AG04449 (cell line): ENCODE data around the gene USP13.
A peak's percentile ranks its signal among the peaks of the same experiment; 100 is the strongest.

Source experiments
- CTCF ChIA-PET: fragments of 350-600 bp; formaldehyde crosslinking; extraction: SDS; loops from one replicate; lab custom pipeline; 2021; ENCODE audit warnings: antibody characterized with exemption; lab: Yijun Ruan, JAX
- POLR2A ChIA-PET: fragments of 400-600, 350-600 bp; formaldehyde crosslinking; extraction: SDS; loops from one replicate; lab custom pipeline; 2020; ENCODE audit warnings: antibody characterized with exemption, inconsistent platforms; lab: Yijun Ruan, JAX
- DNase-seq: peaks from one replicate; pipeline ENCODE4 v3.0.0-alpha.2; 2010; ENCODE audit warnings: low read depth, low spot score
- H3K4me3 ChIP-seq: 2 replicates; pipeline ENCODE4 v1.5.1; 2011; ENCODE audit warnings: low read depth, mild to moderate bottlenecking, control low read depth, low read length
- TF ChIP-seq, protein P1 (sequence below): IDR thresholded peaks from one replicate; pipeline ENCODE4 v1.5.1; 2011; ENCODE audit warnings: mild to moderate bottlenecking, moderate library complexity, low read length, control low read depth, inconsistent platforms; ENCODE audit not compliant: insufficient read depth; ENCODE audit errors: missing control alignments

Gene USP13

DNA sequence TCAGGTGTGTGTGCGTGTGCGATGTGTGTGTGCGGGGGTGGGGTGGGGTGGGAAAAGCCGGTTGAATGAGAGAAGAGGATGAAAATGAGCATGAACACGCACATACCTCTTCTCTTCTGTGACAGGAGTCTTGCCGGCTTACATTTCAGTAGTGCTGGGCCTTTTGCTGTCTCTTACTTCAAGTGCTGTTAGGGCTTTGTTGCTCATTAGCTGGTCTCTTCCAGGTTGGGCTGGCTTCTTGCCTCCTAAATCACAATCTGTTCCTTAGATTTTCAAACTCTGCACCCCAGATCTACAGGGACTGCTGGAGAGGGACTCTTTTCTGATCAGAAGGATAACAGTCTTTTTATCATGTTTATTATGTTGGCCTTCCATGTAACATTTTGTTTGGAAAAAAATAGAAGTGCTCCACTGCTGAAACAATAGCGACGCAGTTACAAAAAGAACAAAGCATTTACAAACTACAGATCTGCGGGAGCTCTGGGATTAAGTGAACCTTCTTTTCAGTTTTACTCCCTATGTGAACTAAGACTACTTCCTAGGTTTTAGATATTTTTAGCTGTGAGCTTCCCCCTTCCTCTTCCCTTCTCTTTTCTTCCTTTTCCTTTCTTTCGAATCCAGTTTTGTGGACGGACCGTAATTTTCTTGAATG, 48.5 kb downstream of the USP13 start:
- ChIA-PET POLR2A (no interaction called here), CTCF (no interaction called here)
- DNase-seq = no peak
- no peak overlapping the region for H3K4me3 ChIP-seq
- TF ChIP-seq, protein P1, sequence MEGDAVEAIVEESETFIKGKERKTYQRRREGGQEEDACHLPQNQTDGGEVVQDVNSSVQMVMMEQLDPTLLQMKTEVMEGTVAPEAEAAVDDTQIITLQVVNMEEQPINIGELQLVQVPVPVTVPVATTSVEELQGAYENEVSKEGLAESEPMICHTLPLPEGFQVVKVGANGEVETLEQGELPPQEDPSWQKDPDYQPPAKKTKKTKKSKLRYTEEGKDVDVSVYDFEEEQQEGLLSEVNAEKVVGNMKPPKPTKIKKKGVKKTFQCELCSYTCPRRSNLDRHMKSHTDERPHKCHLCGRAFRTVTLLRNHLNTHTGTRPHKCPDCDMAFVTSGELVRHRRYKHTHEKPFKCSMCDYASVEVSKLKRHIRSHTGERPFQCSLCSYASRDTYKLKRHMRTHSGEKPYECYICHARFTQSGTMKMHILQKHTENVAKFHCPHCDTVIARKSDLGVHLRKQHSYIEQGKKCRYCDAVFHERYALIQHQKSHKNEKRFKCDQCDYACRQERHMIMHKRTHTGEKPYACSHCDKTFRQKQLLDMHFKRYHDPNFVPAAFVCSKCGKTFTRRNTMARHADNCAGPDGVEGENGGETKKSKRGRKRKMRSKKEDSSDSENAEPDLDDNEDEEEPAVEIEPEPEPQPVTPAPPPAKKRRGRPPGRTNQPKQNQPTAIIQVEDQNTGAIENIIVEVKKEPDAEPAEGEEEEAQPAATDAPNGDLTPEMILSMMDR = no peak

DNA sequence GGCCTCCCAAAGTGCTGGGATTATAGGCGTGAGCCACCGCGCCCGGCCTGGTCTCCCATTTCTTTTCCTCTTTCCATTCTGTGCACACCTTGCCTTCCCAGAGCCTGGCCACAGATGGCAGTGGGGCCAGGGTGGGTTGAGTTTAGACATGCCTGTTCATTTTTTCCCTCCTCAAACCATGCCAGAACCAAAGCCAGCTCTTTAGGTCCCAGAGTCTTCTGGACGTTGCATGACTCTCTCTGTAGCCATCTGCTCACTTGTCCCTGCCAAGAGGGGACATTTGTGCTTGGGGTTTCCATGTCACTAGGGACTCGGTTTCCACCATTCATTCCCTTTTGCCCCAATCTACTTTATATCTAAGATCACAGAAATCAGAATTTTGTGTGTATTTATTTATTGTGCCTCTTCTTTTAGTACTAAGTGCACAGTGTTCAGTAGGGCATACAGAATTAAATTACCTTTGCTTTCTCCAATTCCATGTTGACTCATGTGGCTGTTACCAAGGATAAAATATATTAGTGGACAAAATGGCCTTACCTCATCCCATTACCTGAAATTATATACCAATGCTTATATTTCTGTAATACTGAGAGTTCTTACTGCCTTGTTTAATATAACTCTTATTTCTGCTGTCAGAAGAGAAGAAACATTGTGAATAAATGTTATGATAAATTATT, 49.6 kb downstream of the USP13 start:
- CTCF ChIA-PET = no interaction called here
- POLR2A ChIA-PET = no interaction called here

DNA sequence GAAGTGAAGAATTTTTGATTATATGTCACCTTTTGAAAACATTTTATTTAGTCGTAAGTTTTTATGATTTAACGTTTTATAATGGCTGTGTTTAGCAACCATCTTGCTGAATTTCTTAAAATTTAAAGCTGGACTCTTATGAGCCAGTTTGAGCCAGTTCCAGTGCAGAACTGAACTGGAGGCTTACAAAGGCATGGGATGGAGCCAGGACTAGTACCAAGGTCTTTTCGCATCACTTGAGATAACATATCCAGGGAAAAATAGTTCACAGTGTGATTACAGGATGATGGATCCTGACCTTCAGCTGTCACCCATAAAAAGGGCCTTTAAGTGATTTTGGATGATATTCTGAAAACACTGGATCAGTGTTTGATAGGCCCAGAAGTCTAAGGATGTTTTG, 51.0 kb downstream of the USP13 start:
- CTCF ChIA-PET = no interaction called here
- no peak for DNase-seq
- TF ChIP-seq, protein P1 = no peak
- no peak overlapping the region for H3K4me3 ChIP-seq
- POLR2A ChIA-PET = interaction anchor here (0.6 kb wide), 1 partner anchor 9 kb away, joined by 6 read pairs; no protein-coding TSS in a partner anchor

More for the DNA sequence above, 49.6 kb downstream of the USP13 start:
- TF ChIP-seq, protein P1 = no peak
- DNase-seq = no peak
- H3K4me3 ChIP-seq = no peak overlapping the region

DNA sequence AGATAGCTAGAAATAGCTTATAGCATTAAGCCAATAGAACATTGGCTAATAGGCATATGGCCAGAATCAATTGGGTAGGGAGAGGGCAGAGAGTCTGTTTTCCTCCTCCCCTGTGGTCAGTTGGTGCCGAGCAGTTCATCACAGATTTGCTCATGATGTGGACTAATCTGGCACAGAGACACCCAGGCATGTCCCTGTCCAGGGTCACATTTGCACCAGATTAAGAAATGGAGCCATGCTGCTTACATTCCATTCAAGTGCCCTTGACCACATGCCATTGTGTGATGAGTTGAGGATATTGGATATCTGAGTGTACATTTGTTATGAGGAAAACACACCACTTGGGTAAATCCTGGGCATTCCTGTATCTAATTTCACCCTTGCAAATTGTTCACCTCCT, 53.4 kb downstream of the USP13 start:
- TF ChIP-seq, protein P1 = no peak
- ChIA-PET CTCF (interaction anchor here (0.7 to 1.1 kb wide), 2 partner anchors 14 to 20 kb away, joined by 3 read pairs; no protein-coding TSS in a partner anchor), POLR2A (no interaction called here)
- H3K4me3 ChIP-seq = no peak overlapping the region
- no peak for DNase-seq

DNA sequence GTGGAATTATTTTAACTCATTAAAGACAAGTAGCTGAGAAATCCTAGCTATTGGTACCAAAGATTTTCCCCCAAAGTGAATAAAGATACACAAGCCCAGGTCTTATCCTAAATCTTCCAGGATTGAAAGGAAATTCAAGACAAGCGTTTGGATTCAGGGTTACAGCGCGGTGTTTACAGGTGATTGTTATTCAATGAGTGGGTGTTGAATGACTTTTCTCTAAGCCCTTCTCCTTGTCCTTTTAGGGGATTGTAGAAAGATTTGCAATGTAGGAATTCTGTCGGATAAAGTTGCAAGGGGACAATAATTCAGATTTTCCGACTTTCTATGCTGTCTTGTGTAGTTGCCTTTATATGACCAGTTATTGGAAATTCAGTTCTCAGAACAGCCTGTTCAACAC, 57.2 kb downstream of the USP13 start:
- ChIA-PET POLR2A (no interaction called here), CTCF (no interaction called here)
- DNase-seq = no peak
- no peak overlapping the region for H3K4me3 ChIP-seq
- TF ChIP-seq, protein P1 = no peak

DNA sequence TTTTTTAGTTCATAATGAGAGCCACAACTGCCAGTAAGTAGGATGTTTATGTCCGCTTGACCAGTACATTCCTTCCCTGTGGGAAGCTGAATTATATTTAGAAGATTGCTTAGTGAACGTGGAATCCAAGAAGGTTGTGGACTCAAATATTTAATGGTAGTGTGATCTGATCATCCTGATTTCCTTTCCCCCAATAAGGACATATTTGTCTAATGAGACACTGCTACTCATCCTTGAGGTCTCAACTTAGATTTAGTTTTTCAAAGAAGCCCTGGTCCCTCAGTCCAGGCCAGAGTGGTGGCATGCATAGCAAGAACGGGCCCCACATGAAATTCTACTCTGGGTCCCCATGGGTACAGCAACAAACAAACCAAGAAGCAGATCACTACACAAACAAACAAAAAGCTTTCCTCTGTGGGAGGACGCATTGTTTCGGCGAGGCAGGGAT, 60.8 kb downstream of the USP13 start:
- ChIA-PET POLR2A (interaction anchor here (0.6 kb wide), 1 partner anchor 36 kb away, joined by 3 read pairs; no protein-coding TSS in a partner anchor), CTCF (no interaction called here)
- DNase-seq = peak; percentile 87
- no peak overlapping the region for H3K4me3 ChIP-seq
- TF ChIP-seq, protein P1 = no peak
